ENCODE data around the gene CCDC92. TPM values are rescaled to one million over a fixed set of nuclear protein-coding genes. Genes with fewer than 3 reads are reported as not detected.

CCDC92 gene
- polyA plus RNA-seq, 1 of the 3 experiments (the other 2 are of a cell fraction) = 53.5 TPM

- TF ChIP-seq FOSL2 (IDR thresholded peaks at IDR 0.05; ENCODE audit: borderline replicate concordance, low read depth) = no peak
- no peak for TF ChIP-seq JUND (IDR thresholded peaks at IDR 0.05)
- no peak for TF ChIP-seq GATA2 (CRISPR knock-in tag; IDR thresholded peaks at IDR 0.05)
These were observed 85.6 kb downstream of the CCDC92 start (continued) for GRCh38 chr12:123886931-123887582.

DNA sequence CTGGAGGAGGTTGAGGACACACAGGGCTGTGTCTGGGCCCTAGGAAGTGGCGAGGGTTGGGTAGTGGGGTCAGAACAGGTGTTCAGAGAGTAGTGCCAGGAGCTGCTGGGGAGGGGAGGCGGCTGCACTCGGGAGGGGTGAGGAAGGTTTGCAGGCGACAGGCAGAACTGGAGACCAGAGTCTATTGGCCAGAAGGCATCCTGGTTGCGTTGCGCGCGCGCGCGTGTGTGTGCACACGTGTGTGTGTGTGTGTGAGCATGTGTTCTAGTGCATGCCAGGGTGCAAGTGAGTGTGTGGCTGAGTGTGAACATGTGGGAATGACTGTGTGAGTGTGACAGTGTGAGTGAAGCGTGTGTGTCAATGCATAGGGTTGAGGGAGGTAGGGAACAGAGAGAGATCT, 86.4 kb downstream of the CCDC92 start:
- CTCF ChIA-PET = interaction anchor here (1.2 kb wide), 1 partner anchor 19 kb away, joined by 5 read pairs; no protein-coding TSS in a partner anchor

More for the DNA sequence above, 86.4 kb downstream of the CCDC92 start:
- Histone ChIP-seq H4K20me1 (ENCODE audit: insufficient read depth) (no peaks in the 10 kb centered on the region), H3K36me3 (replicated peaks in 1 of 2; ENCODE audit: control insufficient read depth in 1 of 2, insufficient read depth in 2 of 2, low read length in 1 of 2) (no peaks in the 10 kb centered on the region), H3F3A (replicated peaks; ENCODE audit: insufficient read depth) (no peaks in the 10 kb centered on the region), H3K79me2 (ENCODE audit: insufficient read depth) (no peaks in the 10 kb centered on the region), H3K27ac (ENCODE audit: low read depth in 2 of 2, low read length in 1 of 2) (no peak overlapping the region), H3K4me1 (ENCODE audit: control insufficient read depth in 1 of 2, insufficient read depth in 2 of 2, low read depth in 1 of 2, low read length in 1 of 2) (no peaks in the 10 kb centered on the region), H3K9ac (no peak overlapping the region), H3K4me3 (ENCODE audit: low read depth in 2 of 2, low read length in 1 of 2) (no peak overlapping the region), H3K9me2 (no peaks in the 10 kb centered on the region), H3K4me2 (no peak overlapping the region), H2AFZ (ENCODE audit: low read depth) (no peak overlapping the region), H3K9me3 (no peaks in the 10 kb centered on the region), H3K27me3 (ENCODE audit: insufficient read depth) (peaks cover 11% of the 10 kb centered on the region; the same call in 1 of the 2 replicates)
- TF ChIP-seq, protein P1, sequence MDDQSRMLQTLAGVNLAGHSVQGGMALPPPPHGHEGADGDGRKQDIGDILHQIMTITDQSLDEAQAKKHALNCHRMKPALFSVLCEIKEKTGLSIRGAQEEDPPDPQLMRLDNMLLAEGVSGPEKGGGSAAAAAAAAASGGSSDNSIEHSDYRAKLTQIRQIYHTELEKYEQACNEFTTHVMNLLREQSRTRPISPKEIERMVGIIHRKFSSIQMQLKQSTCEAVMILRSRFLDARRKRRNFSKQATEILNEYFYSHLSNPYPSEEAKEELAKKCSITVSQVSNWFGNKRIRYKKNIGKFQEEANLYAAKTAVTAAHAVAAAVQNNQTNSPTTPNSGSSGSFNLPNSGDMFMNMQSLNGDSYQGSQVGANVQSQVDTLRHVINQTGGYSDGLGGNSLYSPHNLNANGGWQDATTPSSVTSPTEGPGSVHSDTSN (IDR thresholded peaks at IDR 0.05) = no peak
- TF ChIP-seq, protein P2, sequence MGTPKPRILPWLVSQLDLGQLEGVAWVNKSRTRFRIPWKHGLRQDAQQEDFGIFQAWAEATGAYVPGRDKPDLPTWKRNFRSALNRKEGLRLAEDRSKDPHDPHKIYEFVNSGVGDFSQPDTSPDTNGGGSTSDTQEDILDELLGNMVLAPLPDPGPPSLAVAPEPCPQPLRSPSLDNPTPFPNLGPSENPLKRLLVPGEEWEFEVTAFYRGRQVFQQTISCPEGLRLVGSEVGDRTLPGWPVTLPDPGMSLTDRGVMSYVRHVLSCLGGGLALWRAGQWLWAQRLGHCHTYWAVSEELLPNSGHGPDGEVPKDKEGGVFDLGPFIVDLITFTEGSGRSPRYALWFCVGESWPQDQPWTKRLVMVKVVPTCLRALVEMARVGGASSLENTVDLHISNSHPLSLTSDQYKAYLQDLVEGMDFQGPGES (IDR thresholded peaks at IDR 0.05; ENCODE audit: low read depth, low read length) = no peak
- TF ChIP-seq SIN3A (IDR thresholded peaks at IDR 0.05; ENCODE audit: borderline replicate concordance, low read depth, low read length) (no peak), RFX5 (IDR thresholded peaks at IDR 0.05; ENCODE audit: low read length) (no peak), EP300 (IDR thresholded peaks at IDR 0.05; ENCODE audit: borderline replicate concordance in 1 of 2, low read depth in 1 of 2, low read length in 1 of 2) (no peak), USF2 (IDR thresholded peaks at IDR 0.05; ENCODE audit: borderline replicate concordance, low read depth, low read length) (no peak)
- TF ChIP-seq, protein P3, sequence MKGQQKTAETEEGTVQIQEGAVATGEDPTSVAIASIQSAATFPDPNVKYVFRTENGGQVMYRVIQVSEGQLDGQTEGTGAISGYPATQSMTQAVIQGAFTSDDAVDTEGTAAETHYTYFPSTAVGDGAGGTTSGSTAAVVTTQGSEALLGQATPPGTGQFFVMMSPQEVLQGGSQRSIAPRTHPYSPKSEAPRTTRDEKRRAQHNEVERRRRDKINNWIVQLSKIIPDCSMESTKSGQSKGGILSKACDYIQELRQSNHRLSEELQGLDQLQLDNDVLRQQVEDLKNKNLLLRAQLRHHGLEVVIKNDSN (IDR thresholded peaks at IDR 0.05; ENCODE audit: borderline replicate concordance, low read depth) = no peak
- POLR2A ChIA-PET = interaction anchor here (0.5 kb wide), 1 partner anchor 25 kb away, joined by 5 read pairs; no protein-coding TSS in a partner anchor
- WGBS (ENCODE audit: low lambda C conversion rate) = 77% methylated on average over 13 of the region's 13 CpGs
- no peak for DNase-seq

Small RNA genes lying within 50 kb of the gene (small RNA-seq; reads per million reads assigned to genes)
- gene AC068790.4 = 0 reads per million in 7 experiments
- gene AC068790.6 = 0 reads per million in 7 experiments

Other genes with a start within 250 kb of the CCDC92 start
- 0.13 and 0.15 TPM in 2 replicates for gene DNAH10, start 210.5 kb downstream of the CCDC92 start, polyA plus RNA-seq (2012; rRNA removed)
- gene ZNF664, start 384 bp upstream of the CCDC92 start, polyA plus RNA-seq (2012; rRNA removed) = 34.9 and 51.0 TPM in 2 replicates

All from SK-N-SH (cell line).